ENCODE results near the gene SP1.
"Not testable (repeated sequence)": the region's sequence is repeated elsewhere in the genome, so short reads cannot be mapped to it uniquely, and the experiment has no call there.

The SP1 gene

DNA sequence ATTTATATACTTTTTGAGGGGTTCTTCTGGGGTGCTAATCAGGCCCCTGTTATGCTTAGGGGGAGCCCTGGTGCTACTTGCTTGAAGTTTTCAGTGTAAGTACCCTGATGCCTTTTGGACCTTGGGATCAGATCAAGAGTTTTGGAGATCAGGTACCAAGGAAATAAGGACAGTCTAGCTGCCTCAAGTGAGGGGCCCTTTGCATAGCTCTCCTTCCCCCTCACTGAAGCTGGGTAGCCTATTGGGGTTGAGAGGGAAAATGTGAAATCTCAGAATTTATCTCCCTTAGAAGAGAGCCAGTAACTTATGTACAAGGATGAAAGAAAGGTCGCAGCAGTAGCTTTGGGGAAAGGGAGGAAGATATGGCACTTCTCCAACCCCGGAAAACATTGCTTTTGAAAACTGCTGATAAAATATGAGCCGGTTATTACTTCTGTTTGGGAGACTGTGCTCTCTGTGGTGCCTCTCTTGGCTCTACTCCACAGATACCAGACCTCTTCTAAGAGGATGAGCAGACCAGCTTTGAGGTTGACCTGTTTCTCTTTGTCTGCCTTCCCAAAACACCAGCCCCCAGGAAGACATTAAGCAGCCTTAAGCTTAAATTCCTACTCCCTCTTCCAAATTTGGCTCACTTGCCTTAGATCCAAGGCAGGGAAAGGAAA, 34.9 kb downstream of the SP1 start:
- no peak for DNase-seq

DNA sequence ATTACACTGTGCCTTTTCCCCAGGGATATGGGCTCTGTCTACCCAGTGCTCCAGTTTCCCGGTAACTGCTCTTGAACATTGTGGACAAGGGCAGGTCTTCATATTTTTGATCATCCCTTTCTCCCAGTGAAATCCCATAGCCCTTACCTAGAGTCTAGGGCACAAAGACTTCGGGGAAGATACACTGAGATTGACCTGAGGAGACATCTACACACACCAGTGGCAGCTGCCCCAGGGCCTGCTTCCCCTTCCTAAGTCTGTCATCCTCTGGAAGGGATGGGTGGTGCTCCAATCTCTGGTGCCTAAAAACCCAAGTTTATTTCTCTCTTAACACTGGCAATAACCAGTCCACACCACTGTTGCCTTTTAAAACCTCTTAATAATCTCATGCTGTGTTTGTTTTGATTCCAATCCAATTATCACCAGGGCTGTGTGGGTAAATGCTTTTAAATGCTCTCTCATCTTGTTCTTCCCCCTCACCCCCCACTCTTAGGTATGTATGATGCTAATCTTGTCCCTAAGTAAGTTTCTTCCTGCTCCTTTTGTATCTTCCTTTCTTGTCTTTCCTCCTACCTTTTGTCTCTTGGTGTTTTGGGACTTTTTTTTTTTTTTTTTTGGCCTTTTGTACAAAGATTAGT, 35.9 kb downstream of the SP1 start:
- DNase-seq: not testable (repeated sequence)

DNA sequence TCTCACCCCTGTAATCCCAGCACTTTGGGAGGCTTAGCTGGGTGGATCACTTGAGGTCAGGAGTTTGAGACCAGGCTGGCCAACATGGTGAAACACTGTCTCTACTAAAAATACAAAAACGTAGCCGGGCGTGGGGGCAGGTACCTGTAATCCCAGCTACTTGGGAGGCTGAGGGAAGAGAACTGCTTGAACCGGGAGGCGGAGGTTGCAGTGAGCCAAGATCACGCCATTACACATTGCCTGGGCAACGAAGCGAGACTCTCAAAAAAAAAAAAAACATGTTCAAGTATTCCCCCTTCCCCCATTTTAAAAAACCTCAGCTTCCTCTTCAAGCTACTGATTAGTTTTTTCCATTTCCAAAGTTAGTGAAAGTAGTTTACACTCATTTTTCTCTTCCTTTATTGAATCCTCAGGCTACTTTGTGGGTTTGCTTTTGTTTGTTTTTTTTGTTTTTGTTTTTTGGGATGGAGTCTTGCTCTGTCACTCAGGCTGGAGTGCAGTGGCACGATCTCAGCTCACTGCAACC, 37.4 kb downstream of the SP1 start:
- not testable (repeated sequence) for DNase-seq

DNA sequence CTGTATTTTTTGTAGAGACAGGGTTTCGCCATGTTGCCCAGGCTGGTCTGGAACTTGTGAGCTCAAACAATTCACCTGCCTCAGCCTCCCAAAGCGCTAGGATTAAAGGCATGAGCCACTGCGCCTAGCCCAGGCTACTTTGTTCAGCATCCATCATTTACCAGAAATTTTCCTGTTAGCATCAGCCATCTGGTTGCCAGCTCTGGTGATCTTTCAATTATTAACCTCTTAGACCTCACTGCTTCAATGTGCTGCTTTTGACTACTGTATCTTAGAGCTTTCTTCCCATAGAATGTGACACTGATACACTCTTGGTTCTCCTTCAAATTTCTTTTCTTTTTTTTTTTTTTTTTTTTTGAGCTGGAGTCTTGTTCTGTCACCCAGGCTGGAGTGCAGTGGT, 38.2 kb downstream of the SP1 start:
- DNase-seq: no peak

DNA sequence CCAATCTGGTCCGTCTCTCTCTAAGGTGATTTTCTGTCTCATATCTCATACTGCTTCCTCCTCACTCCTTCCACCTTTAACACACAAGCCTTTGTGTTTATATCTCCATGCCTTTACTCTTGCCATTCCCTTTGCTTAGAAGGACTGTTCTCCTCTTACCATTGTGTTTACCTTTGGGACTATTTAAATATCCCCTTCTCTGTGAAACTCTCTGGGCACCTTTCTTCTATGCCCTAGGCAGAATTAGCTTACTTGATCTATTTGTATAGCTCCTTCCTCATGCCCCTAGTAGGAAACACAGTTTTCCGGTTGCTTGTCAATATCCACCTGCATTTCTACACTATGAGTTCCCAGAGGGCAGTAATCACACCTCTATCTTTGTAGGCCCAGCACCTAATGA, 39.8 kb downstream of the SP1 start:
- no peak for DNase-seq

DNA sequence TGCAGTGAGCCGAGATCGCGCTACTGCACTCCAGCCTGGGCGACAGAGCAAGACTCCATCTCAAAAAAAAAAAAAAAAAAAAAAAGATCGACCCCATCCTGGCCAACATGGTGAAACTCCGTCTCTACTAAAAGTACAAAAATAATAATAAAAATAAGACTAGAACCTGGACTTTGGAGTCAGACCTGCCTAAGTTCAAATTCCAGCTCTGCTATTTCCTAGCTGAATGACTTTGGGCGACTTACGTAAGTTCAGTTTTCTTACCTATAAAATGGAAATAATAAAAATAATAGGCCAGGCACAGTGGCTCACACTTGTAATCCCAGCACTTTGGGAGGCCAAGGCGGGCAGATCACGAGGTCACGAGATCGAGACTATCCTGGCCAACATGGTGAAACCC, 42.3 kb downstream of the SP1 start:
- not testable (repeated sequence) for DNase-seq

DNA sequence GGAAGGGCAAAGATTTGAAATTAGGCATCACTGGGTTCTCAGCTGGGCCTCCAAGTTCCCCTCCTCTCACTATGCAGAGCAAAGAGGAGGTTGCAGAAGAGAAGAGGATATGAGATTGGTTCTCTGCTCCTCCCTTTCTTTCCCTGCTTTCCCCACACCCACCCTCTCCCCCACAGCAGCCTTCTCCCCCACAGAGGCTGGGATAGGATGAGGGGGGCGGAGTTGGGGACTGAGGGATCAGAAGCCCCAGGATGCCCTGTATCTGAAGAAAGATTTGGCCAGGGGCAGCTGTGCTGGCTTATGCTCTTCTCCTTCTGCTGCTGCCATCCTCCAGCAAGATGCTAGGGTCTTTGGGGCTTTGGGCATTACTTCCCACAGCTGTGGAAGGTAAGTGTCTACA, 43.6 kb downstream of the SP1 start, which contains the start of gene AMHR2:
Gene AMHR2 (plus strand): TSS at position 259 of the 400 bp plus-strand sequence. CDS start 80 bp downstream, at position 339.
- no peak for DNase-seq

DNA sequence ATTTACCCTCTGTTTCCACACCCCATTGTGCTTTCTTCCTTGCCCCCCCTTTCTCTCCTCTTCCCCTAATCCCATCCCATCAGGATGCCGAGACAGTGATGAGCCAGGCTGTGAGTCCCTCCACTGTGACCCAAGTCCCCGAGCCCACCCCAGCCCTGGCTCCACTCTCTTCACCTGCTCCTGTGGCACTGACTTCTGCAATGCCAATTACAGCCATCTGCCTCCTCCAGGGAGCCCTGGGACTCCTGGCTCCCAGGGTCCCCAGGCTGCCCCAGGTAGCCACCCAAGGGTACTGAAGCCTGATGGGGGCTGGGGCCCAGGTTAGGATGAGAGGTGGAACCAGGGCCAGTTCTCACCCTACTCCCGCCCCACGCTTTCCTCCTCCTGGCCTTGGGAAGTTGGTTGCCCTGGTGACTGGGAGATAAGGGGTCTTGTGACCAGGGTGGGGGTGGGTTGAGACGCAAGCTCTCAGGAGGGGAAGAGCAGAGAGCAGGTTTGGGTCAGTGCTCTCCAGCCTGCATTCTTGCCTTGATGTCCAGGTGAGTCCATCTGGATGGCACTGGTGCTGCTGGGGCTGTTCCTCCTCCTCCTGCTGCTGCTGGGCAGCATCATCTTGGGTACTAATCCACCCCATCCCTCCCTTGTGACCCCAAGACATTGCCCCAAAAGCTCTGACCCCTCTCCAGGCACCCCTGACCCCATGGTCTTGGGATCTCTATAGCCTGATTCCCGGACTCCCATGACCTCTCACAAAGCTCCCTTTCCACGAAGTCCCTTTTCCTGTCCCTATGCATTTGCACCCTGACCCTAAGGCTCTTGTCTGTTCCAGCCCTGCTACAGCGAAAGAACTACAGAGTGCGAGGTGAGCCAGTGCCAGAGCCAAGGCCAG, 44.9 kb downstream of the SP1 start:
- no peak for DNase-seq

DNA sequence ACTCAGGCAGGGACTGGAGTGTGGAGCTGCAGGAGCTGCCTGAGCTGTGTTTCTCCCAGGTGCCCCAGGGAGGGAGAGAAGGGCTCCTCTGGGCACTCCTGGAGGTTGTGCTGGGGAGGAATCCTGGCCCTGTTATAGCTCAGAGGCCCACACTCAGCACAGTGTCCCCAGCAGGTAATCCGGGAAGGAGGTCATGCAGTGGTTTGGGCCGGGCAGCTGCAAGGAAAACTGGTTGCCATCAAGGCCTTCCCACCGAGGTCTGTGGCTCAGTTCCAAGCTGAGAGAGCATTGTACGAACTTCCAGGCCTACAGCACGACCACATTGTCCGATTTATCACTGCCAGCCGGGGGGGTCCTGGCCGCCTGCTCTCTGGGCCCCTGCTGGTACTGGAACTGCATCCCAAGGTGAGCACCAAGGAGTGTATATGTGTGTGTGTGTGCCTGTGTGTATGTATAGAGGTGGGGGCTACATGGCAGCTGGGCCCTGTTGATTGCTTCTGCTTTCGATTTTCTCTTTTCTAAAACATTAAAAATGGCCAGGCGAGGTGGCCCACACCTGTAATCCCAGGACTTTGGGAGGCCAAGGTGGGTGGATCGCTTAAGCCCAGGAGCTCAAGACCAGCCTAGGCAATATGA, 45.7 kb downstream of the SP1 start:
- DNase-seq: no peak

DNA sequence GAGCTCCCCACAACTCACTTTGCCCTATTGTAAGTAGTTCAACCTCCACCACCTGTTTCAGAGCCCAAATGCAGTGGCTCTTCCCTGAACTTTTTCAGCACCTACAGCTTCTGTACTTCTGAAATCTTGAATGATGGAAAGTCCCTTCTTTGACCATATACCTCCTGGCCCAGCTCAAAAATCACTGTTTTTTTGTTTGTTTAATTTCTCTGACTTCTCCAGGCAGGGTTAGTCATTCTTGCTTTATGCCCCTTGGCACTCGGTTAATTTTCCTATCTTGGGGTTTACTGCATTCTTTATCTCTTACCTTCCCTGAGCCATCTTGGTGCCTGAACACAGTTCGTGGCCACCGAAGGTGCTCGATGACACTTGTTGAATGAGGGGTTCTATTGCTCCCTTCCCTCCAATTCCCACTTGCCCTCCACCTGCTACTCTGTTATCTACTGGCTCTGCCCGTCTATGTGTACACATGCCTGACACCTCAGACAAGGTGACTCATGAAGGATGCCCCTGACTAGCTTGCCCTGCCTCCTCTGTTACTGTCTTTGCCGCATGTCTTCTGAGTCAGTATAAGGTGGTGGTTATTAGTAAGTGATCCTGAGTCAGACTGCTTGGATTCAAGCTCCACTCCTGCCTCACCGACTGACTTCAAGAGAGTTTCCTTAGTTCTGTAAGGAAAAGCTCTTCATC, 48.1 kb downstream of the SP1 start:
- DNase-seq: no peak

DNA sequence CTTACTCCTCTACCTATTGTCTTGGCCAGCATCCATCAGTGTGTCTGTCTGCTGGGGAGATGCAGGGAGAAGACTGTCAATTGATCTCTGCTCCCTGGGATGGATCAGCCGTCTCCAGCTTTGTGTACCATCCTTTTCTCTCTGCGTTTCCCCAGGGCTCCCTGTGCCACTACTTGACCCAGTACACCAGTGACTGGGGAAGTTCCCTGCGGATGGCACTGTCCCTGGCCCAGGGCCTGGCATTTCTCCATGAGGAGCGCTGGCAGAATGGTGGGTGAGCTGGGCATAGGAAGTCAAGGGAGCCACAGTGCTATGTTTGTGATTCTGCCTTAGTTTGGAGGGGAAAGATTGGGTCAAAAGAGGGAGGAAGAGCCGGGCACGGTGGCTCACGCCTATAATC, 48.8 kb downstream of the SP1 start:
- DNase-seq: no peak

DNA sequence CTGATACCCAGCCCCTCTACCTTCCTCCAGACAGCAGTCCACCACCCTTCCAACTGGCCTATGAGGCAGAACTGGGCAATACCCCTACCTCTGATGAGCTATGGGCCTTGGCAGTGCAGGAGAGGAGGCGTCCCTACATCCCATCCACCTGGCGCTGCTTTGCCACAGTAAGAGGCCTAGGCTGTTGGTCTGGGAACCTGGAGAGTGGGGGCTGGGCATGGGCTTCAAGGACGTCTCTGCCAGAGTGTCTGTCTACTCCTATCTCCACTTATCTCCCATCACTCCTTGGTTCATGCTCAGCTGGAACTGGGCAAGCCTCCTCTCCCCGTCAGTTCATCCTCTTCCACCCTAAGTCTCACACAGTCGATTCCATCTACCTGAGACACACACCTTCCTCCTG, 50.1 kb downstream of the SP1 start:
- no peak for DNase-seq

DNA sequence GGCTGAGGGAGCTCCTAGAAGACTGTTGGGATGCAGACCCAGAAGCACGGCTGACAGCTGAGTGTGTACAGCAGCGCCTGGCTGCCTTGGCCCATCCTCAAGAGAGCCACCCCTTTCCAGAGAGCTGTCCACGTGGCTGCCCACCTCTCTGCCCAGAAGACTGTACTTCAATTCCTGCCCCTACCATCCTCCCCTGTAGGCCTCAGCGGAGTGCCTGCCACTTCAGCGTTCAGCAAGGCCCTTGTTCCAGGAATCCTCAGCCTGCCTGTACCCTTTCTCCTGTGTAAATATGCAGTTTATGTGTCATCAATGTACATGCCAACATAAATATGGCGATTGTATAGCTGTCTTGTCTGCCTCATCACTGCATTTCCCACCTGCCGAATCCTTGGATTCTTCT, 51.2 kb downstream of the SP1 start:
- DNase-seq: no peak

DNA sequence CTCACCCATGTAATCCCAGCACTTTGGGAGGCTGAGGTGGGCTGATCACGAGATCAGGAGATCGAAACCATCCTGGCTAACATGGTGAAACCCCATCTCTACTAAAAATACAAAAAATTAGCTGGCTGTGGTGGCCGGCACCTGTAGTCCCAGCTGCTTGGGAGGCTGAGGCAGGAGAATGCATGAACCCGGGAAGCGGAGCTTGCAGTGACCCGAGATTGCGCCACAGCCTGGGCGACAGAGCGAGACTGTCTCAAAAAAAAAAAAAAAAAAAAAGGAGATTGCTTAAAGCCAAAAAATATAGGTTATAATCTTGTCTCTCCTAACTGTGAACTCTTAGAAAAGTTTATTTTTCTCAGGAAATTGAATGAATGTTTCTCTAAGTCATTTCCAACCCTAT, 55.4 kb downstream of the SP1 start:
- not testable (repeated sequence) for DNase-seq

DNA sequence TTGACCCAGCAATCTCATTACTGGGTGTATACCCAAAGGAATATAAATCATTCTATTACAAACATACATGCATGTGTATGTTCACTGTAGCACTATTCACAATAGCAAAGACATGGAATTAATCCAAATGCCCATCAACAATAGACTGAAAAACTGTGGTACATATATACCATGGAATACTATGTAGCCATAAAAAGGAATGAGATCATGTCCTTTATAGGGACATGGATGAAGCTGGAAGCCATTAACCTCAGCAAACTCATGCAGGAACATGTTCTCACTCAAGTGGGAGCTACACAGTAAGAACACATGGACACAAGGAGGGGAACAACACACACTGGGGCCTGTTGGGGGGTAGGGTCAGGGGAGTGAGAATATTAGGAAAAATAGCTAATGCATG, 59.6 kb downstream of the SP1 start:
- not testable (repeated sequence) for DNase-seq

DNA sequence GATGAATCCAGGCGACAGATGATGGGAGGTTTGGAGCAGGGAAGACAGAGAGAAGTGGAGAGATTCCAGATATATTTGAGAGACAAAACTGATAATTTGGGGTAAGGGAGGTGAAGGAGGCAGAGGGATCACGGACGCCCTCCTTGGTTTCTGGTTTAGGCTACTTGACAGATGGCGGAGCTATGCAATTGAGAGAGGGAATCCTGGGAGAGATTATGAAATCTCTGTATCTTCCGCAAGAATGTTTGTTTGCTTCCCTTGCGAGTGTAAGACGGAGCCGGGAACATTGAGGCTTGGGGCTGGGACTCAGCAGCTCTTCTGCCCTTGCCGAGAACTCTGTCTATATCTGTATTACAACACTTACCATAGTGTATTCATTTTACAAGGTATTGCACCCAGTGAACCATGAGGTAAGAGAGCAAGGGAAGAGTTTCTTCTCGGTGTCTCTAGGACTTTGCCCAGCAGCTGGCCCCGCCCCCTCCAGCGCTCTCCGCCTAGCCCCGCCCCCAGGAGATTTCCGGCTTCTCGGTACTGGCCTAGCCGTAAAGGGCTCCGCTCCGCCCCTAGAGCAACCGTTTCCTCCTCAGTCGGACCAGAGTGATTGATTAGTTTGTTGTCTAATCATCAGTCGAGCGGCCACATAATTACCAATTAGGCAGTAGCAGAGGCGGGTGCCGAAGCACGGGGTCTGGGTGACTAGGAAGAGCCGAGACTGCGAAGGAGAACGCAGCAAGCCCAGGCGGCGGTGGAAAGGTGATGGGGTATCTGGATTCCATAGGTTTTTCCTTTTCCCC, 61.3 kb downstream of the SP1 start, which contains the start of gene PRR13:
Gene PRR13 (plus strand): TSS at position 695 of the 794 bp plus-strand sequence. CDS start 981 bp downstream, outside the sequence.
- DNase-seq: peak; percentile 99

DNA sequence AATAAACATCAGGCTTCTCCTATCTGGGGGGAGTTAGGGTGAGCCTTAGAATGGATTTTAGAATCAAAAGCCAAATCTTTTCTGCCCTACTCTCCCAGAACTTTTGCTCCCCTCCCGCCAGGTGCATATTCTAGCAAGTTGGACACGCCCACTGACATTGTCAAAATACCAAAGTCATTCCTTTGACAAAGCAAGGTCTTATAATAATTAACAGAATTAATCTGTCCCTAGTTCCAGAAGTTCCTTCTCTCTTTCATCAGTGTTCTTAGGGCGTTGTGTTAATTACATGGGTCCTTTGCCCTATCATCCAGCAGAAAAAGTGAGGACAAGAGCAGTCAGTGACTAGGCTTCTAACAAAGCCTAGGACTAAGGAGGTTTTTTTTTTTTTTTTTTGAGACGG, 64.0 kb downstream of the SP1 start:
- no peak for DNase-seq

DNA sequence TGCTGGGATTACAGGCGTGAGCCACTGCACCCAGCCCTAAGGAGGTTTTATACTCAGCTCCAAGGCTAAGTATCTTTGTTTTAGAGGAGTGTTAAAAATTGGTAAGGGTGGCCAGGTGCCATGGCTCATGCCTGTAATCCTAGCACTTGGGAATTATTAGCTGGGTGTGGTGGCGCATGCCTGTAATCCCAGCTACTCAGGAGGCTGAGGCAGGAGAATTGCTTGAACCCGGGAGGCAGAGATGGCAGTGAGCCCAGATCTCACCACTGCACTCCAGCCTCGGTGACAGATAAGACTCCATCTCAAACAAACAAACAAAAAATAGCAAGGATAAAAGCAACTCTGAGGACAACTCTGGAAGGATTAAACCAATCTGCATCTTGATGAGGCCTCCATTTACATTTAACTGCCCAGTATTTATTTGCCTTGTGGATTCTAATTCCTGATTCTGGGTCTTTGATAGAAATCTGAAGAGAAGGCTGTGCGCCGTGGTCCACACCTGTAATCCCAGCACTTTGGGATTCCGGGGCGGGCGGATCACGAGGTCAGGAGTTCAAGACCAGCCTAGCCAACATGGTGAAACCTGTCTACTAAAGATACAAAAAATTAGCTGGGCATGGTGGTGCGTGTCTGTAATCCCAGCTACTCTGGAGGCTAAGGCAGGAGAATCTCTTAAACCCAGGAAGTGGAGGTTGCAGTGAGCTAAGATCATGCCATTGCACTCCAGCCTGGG, 64.8 kb downstream of the SP1 start:
- DNase-seq: not testable (repeated sequence)

DNA sequence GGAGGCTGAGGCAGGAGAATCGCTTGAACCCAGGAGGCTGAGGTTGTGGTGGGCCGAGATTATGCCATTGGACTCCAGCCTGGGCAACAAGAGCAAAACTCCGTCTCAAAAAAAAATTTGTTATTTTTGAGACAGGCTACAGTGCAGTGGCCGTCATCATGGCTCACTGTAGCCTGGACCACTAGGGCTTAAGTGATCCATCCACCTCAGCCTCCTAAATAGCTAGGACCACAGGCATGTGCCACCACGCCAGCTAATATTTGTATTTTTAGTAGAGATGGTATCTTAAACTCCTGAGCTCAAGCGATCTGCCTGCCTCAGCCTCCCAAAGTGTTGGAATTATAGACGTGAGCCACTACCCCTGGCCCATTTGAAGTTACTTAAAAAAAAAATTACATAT, 71.0 kb downstream of the SP1 start:
- no peak for DNase-seq

DNA sequence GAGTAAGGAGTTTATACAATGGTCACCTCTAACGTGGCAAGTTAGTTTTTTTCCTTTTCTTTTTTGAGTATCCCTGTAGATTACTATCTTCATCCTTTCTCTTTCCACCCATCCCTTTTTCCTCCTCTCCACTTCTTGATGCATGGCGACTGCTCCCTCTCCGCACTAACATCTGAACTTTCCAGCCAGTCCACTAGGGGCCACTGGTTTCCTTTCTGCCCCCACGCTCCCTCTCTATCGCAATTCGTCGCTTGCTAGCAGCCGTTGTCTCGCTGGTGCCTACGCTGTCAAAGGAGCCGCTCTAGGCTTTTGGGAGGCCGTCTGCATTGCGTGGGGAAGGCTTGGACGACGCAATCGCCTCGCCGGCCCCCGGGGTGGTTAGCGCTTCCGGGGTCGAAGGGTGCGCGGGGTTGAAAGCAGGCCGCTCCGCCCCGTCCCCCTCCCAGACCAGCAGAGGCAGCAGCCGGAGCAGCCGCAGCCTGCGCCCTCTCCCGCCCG, 71.7 kb downstream of the SP1 start, which contains the start of gene PCBP2:
Gene PCBP2 (plus strand): TSS at position 442 of the 498 bp plus-strand sequence. CDS start 2,699 bp downstream, outside the sequence.
- DNase-seq: peak; percentile 99
